ENCODE measurements around the gene SLC35F3. TPM values are rescaled to one million over a fixed set of nuclear protein-coding genes. Genes with fewer than 3 reads are reported as not detected.

The SLC35F3 gene
- total and polyA plus RNA-seq, 3 donors from 2014 or later = 0.43 to 0.87 (median 0.47) TPM

GRCh38 chr1:234108921-234109320 is 204.4 kb downstream of the SLC35F3 start:
- Histone ChIP-seq H3K9me3 (no peaks in the 10 kb centered on the region), H3K4me1 (no peaks in the 10 kb centered on the region), H3K36me3 (ENCODE audit: low read depth, missing control alignments) (no peaks in the 10 kb centered on the region), H3K27me3 (no peaks in the 10 kb centered on the region), H3K27ac (no peak overlapping the region), H3K4me3 (no peak overlapping the region)
- TF ChIP-seq CTCF (IDR thresholded peaks at IDR 0.05) = no peak
- no peak for TF ChIP-seq POLR2A (IDR thresholded peaks at IDR 0.05)
- no peak for DNase-seq
- WGBS, 2 donors = 78 to 80% methylated on average over 3 of the region's 3 CpGs
- intact Hi-C loops (cut with DNase I; ENCODE audit: low total_unique reads) = no loop called here

- H3K4me1 ChIP-seq = no peaks in the 10 kb centered on the region
- H3K4me3 ChIP-seq = no peak overlapping the region
- no peak for DNase-seq
- no peaks in the 10 kb centered on the region for H3K27me3 ChIP-seq
- H3K9me3 ChIP-seq = no peaks in the 10 kb centered on the region
- intact Hi-C loops (cut with DNase I; ENCODE audit: low total_unique reads) = no loop called here
- no peak overlapping the region for H3K27ac ChIP-seq
- TF ChIP-seq POLR2A (IDR thresholded peaks at IDR 0.05) (no peak), CTCF (IDR thresholded peaks at IDR 0.05) (no peak)
- no peaks in the 10 kb centered on the region for H3K36me3 ChIP-seq (ENCODE audit: low read depth, missing control alignments)
- 83 to 86% methylated on average over 5 of the region's 5 CpGs for WGBS, 2 donors
Observed at GRCh38 chr1:234109840-234110239, 205.4 kb downstream of the SLC35F3 start.

GRCh38 chr1:234111458-234112142 is 207.1 kb downstream of the SLC35F3 start:
- no peaks in the 10 kb centered on the region for H3K9me3 ChIP-seq
- H3K4me1 ChIP-seq = no peaks in the 10 kb centered on the region
- intact Hi-C loops (cut with DNase I; ENCODE audit: low total_unique reads) = no loop called here
- peak; percentile 69 for DNase-seq
- no peak overlapping the region for H3K27ac ChIP-seq
- H3K27me3 ChIP-seq = no peaks in the 10 kb centered on the region
- H3K4me3 ChIP-seq = no peak overlapping the region
- WGBS, 2 donors = 59 to 64% methylated on average over 17 of the region's 17 CpGs
- TF ChIP-seq POLR2A (IDR thresholded peaks at IDR 0.05) (no peak), CTCF (IDR thresholded peaks at IDR 0.05) (no peak)
- H3K36me3 ChIP-seq (ENCODE audit: low read depth, missing control alignments) = no peaks in the 10 kb centered on the region

- intact Hi-C loops (cut with DNase I; ENCODE audit: low total_unique reads) = no loop called here
- H3K9me3 ChIP-seq = no peaks in the 10 kb centered on the region
- 14 to 15% methylated on average over 11 of the region's 11 CpGs for WGBS, 2 donors
- TF ChIP-seq CTCF (IDR thresholded peaks at IDR 0.05) = peak; percentile 13 to 54 (median 52)
- no peak for TF ChIP-seq POLR2A (IDR thresholded peaks at IDR 0.05)
- H3K36me3 ChIP-seq (ENCODE audit: low read depth, missing control alignments) = no peaks in the 10 kb centered on the region
- H3K27ac ChIP-seq = no peak overlapping the region
- peak; percentile 53 for DNase-seq
- H3K4me3 ChIP-seq = no peak overlapping the region
- no peaks in the 10 kb centered on the region for H3K27me3 ChIP-seq
- H3K4me1 ChIP-seq = no peaks in the 10 kb centered on the region
Observed at GRCh38 chr1:234114648-234115307, 210.3 kb downstream of the SLC35F3 start.

- no peaks in the 10 kb centered on the region for H3K36me3 ChIP-seq (ENCODE audit: low read depth, missing control alignments)
- intact Hi-C loops (cut with DNase I; ENCODE audit: low total_unique reads) = no loop called here
- H3K9me3 ChIP-seq = no peaks in the 10 kb centered on the region
- H3K27me3 ChIP-seq = no peaks in the 10 kb centered on the region
- no peaks in the 10 kb centered on the region for H3K4me1 ChIP-seq
- DNase-seq = no peak
- no peak overlapping the region for H3K27ac ChIP-seq
- no peak overlapping the region for H3K4me3 ChIP-seq
- TF ChIP-seq CTCF (IDR thresholded peaks at IDR 0.05) (no peak), POLR2A (IDR thresholded peaks at IDR 0.05) (no peak)
Observed at GRCh38 chr1:234118911-234119310, 214.4 kb downstream of the SLC35F3 start.
